Activated CD4-positive, alpha-beta T cell treated with anti-CD3 and anti-CD28 coated beads, Interleukin-2, Interleukin-6, amounts not matched to agents 100 ng/mL and 50 ng/mL, durations not matched to agents 16 hours and 8 hours (primary cell): ENCODE results near the gene SDF4.
"Not testable (repeated sequence)": the region's sequence is repeated elsewhere in the genome, so short reads cannot be mapped to it uniquely, and the experiment has no call there.

Experiments
- DNase-seq: peaks from one replicate; pipeline ENCODE4 v3.0.0-alpha.2; 2020

SDF4 gene

GRCh38 chr1:1196431-1197187 is 35.2 kb downstream of the SDF4 start:
- no peak for DNase-seq

DNA sequence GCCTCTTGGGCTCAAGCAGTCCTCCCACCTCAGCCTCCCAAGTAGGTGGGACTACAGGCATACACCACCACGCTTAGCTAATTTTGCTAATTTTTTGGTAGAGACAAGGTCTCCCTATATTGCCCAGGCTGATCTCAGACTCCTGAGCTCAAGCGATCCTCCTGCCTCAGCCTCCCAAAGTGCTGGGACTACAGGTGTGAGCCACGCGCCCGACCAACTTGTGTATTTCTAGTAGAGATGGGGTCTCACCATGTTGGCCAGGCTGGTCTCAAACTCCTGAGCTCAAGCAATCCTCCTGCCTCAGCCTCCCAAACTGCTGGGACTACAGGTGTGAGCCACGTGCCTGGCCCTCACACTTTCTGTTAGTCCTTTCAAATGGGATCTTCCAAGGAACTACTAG is 36.1 kb downstream of the SDF4 start:
- DNase-seq = not testable (repeated sequence)

DNA sequence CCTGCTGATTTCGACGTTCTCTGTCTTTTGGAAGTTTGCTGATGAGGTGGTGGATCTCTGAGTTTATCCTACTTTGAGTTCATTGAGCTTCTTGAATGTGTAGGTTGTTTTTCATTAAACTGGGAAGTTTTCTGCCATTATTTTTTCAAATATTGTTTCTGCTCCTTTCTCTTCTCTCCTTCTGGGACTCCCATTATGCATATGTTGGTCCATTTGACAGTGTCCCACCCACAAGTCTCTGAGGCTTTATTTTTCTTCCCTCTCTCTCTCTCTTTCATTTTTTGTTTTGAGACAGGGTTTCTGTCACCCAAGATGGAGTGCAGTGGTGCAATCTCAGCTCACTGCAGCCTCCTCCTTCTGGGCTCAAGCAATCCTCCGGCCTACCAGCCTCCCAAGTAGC is 37.1 kb downstream of the SDF4 start:
- DNase-seq = no peak

DNA sequence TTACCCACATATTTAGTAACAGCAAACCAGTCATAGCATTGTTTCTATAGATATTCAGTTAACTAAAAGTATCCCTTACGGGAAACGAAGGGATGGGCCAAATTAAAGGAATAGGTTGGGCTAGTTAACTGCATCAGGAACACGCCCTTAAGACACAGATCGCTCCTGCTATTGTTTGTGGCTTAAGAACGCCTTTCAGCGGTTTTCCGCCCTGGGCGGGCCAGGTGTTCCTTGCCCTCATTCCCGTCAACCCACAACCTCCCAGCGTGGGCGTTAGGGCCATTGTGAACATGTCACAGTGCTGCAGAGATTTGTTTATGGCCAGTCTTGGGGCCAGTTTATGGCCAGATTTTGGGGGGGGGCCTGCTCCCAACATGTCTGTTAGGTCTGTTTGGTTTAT is 40.1 kb downstream of the SDF4 start:
- no peak for DNase-seq

DNA sequence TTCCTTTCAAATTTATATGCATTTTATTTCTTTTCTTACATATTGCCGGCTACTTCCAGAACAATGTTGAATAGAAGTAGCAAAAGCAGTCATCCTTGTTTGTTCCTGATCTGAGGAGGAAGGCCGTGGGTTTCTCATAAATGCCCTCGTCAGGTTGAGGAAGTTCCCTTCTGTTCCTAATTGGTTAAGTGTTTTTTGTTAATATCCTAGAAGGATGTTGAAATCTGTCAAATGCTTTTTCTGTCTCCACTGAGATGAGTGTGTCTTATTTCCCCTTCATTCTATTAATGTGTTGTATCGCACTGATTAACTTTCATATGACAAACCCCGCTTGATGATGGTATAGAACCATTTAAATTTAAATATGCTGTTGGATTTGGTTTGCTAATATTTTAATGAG is 42.7 kb downstream of the SDF4 start:
- DNase-seq = no peak

- no peak for DNase-seq
Observed at GRCh38 chr1:1187938-1188337, 43.9 kb downstream of the SDF4 start.

GRCh38 chr1:1185101-1185765 is 46.6 kb downstream of the SDF4 start:
- no peak for DNase-seq

- no peak for DNase-seq
Observed at GRCh38 chr1:1183833-1184775, 47.7 kb downstream of the SDF4 start.

- no peak for DNase-seq
Observed at GRCh38 chr1:1183221-1183747, 48.5 kb downstream of the SDF4 start.

GRCh38 chr1:1182491-1183220 is 49.1 kb downstream of the SDF4 start:
- DNase-seq = no peak

GRCh38 chr1:1181938-1182410 is 49.8 kb downstream of the SDF4 start:
- no peak for DNase-seq

DNA sequence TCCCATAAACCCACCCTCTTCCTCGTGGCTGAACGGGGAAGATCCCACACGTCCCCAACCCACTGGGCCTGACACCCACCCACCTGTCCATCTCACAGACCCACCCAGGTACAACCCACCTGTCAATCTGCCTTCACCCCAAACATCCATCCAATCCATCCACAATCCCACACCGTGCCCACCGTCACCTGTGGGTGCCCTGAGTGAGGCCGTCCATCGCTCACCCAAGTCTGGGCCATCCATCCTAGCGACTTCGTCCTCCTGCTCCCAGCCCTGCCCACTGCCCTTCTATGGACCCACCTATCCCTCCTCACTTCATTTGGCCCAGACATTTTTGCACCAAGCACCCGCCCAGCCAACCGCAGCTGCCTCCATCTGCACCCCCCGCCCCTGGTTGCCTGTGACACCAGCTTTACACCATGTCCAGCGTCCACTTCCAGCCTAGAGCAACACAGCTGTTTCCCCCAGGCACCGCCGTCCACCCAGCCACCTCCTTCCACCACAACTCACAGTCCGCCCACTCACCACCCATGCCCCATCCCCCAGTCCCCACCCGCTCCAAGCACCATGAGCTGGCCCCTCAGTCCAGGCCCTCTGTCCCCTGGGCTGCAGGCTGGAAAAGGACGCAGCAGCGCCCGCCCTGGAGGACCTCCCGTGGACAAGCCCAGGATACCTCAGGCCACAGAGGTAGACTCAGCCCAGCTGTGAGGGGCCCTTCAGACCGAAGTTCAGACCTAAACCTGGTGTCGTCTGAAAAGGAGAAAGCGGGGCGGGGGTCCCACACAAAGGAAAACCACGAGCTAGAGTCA is 50.5 kb downstream of the SDF4 start:
- no peak for DNase-seq

- DNase-seq = no peak
Observed at GRCh38 chr1:1179983-1180861, 51.6 kb downstream of the SDF4 start.

- DNase-seq = no peak
Observed at GRCh38 chr1:1179346-1179982, 52.3 kb downstream of the SDF4 start.

DNA sequence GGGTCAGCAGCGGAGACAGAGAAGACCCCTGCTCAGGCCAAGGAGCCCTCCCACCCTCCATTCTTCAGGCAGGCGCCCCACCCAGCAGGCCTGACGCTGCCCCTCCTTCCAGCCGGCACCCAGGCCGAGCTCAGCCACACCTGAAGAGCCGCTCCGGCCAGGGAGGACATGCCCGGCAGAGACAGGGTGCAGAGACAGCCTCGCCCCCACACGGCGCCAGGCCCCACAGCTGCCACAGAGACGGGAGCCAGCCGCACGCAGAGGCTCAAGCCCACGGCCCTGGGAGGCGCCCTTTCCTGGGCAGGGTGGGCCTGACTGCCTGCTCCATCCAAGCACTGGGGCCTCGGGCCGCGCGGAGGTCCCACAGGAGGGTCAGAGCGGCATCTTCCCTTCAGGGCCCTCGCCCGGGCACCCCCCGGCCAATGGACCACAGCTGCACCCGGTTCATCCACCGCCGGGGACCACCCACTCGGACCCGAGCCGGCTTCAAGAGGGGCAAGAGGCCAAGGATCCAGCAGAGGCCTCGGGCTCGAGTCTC is 52.9 kb downstream of the SDF4 start:
- no peak for DNase-seq

DNA sequence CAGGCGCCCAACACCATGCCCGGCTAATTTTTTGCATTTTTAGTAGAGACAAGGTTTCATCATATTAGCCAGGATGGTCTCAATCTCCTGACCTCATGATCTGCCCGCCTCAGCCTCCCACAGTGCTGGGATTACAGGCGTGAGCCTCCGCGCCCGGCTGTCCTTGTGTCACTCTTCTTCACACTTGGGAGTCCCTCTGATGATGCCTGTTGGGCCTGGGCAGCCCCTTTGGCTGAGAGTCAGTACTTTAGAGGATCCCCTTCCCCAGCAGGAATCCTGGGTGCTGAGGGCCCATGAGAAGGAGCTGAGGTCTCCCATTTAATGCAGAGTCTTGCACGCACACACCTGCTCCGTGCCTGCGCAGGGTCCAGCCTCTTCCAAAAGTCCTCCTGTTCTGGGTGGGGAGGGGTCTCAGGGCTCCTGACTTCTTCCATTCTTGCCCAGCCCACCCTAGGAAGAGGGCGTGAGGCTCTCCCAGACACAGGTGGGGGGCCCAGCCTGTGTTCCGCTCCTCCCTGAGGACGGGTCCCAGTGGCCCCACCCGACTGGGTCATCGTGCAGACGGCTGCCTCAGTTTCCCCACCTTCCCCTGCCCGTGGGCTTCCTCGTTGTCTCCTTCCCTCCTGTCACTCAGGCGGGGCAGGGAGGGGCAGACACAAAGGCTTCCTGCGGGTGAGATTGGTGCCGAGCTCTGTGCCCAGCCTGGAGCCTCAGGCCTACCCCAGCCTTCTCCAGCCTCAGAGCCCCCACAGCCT is 54.2 kb downstream of the SDF4 start:
- DNase-seq = no peak

DNA sequence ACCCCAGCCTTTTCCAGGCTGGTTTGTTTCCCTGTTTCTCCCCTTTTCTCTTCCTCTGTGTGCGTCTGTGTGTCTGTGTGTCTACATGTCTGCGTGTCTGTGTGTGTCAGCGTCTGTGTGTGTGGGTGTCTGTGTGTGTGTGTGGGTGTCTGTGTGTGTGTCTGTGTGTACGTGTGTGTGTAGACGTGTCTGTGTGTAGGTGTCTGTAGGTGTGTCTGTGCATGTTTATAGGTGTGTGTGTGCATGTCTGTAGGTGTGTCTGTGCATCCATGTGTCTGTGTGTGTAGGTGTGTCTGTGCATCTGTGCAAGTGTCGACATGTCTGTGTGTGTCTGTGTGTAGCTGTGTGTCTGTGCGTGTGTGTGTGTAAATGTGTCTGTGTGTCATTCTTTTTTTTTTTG is 54.9 kb downstream of the SDF4 start:
- no peak for DNase-seq

DNA sequence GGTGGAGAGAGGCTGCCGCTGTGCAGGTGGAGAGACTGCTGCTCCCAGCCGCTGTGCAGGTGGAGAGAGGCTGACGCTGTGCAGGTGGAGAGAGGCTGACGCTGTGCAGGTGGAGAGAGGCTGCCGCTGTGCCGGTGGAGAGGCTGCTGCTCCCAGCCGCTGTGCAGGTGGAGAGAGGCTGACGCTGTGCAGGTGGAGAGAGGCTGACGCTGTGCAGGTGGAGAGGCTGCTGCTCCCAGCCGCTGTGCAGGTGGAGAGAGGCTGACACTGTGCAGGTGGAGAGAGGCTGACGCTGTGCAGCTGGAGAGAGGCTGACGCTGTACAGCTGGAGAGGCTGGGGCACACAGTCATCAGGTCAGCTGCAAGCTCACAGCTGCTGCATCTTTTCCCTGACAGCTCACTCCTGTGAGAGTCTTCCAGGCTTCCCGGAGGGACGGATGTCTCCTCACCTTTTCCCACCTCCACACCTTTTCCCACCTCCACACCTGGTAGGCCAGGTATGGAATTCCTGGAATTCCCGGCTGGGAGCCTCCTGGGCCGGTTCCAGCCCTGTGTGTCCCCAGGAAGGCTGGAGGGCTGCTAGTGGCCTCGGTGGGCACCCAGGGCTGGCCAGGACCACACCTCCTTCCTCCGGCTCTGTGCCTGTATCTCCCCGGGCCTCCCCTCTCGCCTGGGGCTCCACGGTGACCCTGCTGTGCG is 55.6 kb downstream of the SDF4 start:
- not testable (repeated sequence) for DNase-seq
